ENCODE results near the gene IVL.

The IVL gene

DNA sequence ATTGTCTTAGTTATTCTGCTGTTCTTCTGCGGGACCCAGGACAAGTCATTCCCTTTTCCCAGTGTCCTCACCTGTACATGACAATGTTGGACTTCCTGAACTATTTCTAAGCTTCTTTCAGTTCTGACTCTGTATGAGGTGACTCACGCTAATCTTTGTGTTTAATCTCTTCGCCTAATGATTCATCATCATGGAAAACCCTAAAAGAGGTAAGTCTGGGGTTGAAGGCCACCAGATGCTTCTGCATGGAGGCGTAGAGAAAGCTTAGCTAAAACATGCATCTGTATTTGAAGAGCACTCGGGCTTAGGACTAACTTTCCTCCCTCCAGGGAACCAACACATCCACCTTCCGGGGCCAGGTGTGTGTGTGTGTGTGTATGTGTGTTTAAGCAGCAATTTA is 46.1 kb downstream of the IVL start:
- Histone ChIP-seq H3K9me3 (ENCODE audit: insufficient read depth, low read depth, low read length) (peaks cover 46% of the 10 kb centered on the region; the same call in 1 of the 2 replicates), H3K27me3 (ENCODE audit: insufficient read depth, low read length) (no peaks in the 10 kb centered on the region), H3K4me3 (ENCODE audit: low read length) (no peak overlapping the region), H3K36me3 (ENCODE audit: insufficient read depth, low read length) (no peaks in the 10 kb centered on the region), H3K27ac (ENCODE audit: low read depth, low read length) (no peak overlapping the region), H3K4me1 (ENCODE audit: insufficient read depth, low read length) (no peaks in the 10 kb centered on the region), H3K9ac (ENCODE audit: low read depth, low read length) (no peak overlapping the region)
- WGBS: 80% methylated on average over 5 of the region's 6 CpGs

DNA sequence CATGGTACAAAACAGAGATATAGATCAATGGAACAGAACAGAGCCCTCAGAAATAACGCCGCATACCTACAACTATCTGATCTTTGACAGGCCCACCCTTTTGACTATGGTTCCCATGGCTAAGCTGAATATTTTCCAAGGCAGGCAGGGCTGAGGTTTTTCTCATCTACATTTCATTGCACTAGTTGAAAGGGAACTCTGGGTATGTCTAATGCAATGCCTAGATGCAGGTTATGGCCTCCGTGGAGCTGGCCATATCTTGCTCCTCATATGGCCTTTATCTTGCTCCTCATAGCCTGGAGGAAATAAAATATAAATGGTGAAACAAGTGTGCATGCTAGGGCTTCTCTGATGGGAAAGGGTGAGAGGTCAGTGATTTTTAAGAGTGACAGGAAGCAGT is 49.2 kb downstream of the IVL start:
- Histone ChIP-seq H3K27me3 (ENCODE audit: insufficient read depth, low read length) (no peaks in the 10 kb centered on the region), H3K4me3 (ENCODE audit: low read length) (no peak overlapping the region), H3K9ac (ENCODE audit: low read depth, low read length) (no peak overlapping the region), H3K27ac (ENCODE audit: low read depth, low read length) (no peak overlapping the region), H3K9me3 (ENCODE audit: insufficient read depth, low read depth, low read length) (peaks cover 26% of the 10 kb centered on the region; the same call in 1 of the 2 replicates), H3K4me1 (ENCODE audit: insufficient read depth, low read length) (no peaks in the 10 kb centered on the region), H3K36me3 (ENCODE audit: insufficient read depth, low read length) (no peaks in the 10 kb centered on the region)
- WGBS: 84% methylated on average over 3 of the region's 3 CpGs

DNA sequence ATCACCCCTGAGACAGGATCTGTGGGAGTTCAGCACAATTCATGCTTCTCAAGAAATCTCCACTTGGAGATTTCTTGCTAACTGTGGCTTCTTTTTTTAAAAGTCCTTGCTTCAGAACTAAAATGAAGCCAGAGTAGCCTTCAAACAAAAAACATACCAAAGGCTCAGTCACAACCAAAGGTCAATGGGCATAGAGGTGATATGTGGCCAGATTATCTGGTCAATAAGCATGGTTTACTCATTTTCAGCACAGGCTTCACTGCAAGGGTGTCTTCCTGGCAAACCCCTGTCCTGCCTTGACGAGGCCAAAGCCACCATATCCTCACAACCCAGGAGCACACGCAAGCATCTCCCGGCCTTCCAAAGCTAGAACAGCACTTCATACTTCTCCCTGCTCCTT is 50.9 kb downstream of the IVL start:
- no peaks in the 10 kb centered on the region for H3K27me3 ChIP-seq (ENCODE audit: insufficient read depth, low read length)
- H3K27ac ChIP-seq (ENCODE audit: low read depth, low read length): no peak overlapping the region
- WGBS: 81% methylated on average over 3 of the region's 3 CpGs
- no peak overlapping the region for H3K9ac ChIP-seq (ENCODE audit: low read depth, low read length)
- no peaks in the 10 kb centered on the region for H3K4me1 ChIP-seq (ENCODE audit: insufficient read depth, low read length)
- H3K36me3 ChIP-seq (ENCODE audit: insufficient read depth, low read length): no peaks in the 10 kb centered on the region
- no peak overlapping the region for H3K4me3 ChIP-seq (ENCODE audit: low read length)
- peaks cover 30% of the 10 kb centered on the region; the same call in 1 of the 2 replicates for H3K9me3 ChIP-seq (ENCODE audit: insufficient read depth, low read depth, low read length)

DNA sequence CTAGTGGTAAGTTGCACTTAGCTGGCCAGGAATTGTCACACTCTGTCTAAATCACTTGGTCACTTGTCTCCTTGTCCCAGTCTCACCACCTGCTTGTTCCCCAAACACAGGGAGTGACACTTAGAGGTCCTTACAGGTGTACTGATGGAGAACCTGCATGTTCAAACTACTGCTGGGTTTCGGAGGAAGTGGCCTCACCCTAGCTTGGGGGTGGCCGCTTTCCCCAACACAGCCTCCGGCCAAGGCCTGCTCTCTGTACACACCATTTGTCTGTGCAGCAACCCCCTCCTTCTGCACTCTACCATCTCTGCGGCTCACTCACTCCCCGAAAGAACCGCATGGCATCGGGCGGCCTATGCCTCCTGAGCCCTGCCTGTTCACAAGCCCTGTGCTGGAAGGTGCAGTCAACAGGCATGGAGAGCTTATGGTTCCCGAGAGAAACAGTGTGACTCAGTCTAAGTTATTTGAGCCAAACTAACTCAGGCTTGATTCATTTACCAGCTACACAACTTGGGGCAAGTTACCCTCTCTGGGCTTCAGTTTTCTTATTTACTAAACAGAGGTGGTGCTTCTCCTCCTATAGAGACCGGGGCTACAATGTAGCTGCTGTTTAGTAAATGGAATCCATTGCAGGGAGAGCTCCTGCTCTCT is 51.6 kb downstream of the IVL start:
- H3K4me3 ChIP-seq (ENCODE audit: low read length): no peak overlapping the region
- peaks cover 24% of the 10 kb centered on the region; the same call in 1 of the 2 replicates for H3K9me3 ChIP-seq (ENCODE audit: insufficient read depth, low read depth, low read length)
- WGBS: 94% methylated on average over 10 of the region's 10 CpGs
- no peaks in the 10 kb centered on the region for H3K27me3 ChIP-seq (ENCODE audit: insufficient read depth, low read length)
- H3K4me1 ChIP-seq (ENCODE audit: insufficient read depth, low read length): no peaks in the 10 kb centered on the region
- no peak overlapping the region for H3K27ac ChIP-seq (ENCODE audit: low read depth, low read length)
- H3K9ac ChIP-seq (ENCODE audit: low read depth, low read length): no peak overlapping the region
- no peaks in the 10 kb centered on the region for H3K36me3 ChIP-seq (ENCODE audit: insufficient read depth, low read length)

DNA sequence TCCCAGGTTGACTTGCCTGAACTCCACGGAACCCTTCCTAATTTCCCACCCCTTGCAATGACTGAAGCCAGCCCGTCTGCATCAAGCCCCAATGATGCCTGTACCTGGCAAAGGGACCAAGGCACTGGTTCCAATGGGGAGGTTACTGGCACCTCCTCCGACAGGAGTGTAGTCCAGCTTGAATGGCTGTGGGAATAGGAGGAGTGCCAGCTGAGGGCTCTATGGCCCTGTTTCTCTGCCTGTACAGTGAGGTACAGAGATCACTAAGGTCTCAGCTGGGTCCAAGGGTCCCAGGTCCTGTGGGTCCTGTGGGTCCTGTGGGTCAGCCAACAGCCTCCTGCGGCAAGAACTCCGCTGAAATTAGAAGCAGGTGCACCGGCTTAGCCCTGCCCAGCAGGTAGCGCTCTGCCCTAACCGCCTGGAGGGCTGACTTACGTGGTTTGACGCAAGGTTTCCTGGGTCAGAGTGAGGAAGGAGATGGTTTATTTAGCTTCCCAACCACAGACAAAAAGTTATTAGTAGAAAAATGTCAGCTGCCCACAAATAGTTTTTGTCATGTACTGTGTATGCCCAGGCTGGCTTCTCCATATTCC is 52.2 kb downstream of the IVL start:
- Histone ChIP-seq H3K4me3 (ENCODE audit: low read length) (no peak overlapping the region), H3K27ac (ENCODE audit: low read depth, low read length) (no peak overlapping the region), H3K36me3 (ENCODE audit: insufficient read depth, low read length) (no peaks in the 10 kb centered on the region), H3K9ac (ENCODE audit: low read depth, low read length) (no peak overlapping the region), H3K4me1 (ENCODE audit: insufficient read depth, low read length) (no peaks in the 10 kb centered on the region), H3K27me3 (ENCODE audit: insufficient read depth, low read length) (no peaks in the 10 kb centered on the region), H3K9me3 (ENCODE audit: insufficient read depth, low read depth, low read length) (peaks cover 24% of the 10 kb centered on the region; the same call in 1 of the 2 replicates)
- WGBS: 80% methylated on average over 9 of the region's 10 CpGs

Measured in HUES64 (cell line).